Heart left ventricle (tissue), 13 donors: ENCODE measurements around the gene NTRK1.

Experiments
- POLR2A ChIP-seq, 2 donors: fragments of 450-650 bp; IDR thresholded peaks; one replicate each; pipeline ENCODE4 v1.6.1; 2017; ENCODE audit warnings: antibody characterized with exemption in 2 of 2, mild to moderate bottlenecking in 2 of 2, moderate library complexity in 2 of 2
- TF ChIP-seq, protein P1 (sequence below), 12 donors: fragments of 200-600 bp; sonication (generic) in 4 of 12; IDR thresholded peaks; one replicate each; pipeline versions ENCODE4 v1.5.0 to v1.8.0; 2018 to 2022; ENCODE audit warnings: antibody characterized with exemption in 12 of 12, mild to moderate bottlenecking in 5 of 12
- donor health status: ischemic (EF 13 %, LVEDD 7.1; RV severe dilation, severe dysfunction).
- donor health status: DM: no; HTN: yes; CAD: no.
- donor health status: DM: no; HTN: no; CAD: no.
- donor health status: ischemic (EF 25% LVEDD 6.9; RV normal size, moderate dysfunction).
- donor health status: ischemic (EF 25% LVEDD 5.7; RV mildly dilated, moderate dysfunction).
- donor health status: ischemic (EF 35%, LVEDD 5.7; RV mildly dilated, moderate dysfunction).
- donor health status: nonischemic (EF 11% LVEDD 7.7; RV severe dilation, severe dysfunction).
- donor health status: DM: yes; HTN: yes; CAD: no.
- donor health status: PGD.
- donor health status: ischemic (EF 29% LVEDD 5.4; RV normal size, mild dysfunction).
- donor health status: nonischemic (EF 23%, LVEDD 6.1; RV moderate dilation, normal function).

DNA sequence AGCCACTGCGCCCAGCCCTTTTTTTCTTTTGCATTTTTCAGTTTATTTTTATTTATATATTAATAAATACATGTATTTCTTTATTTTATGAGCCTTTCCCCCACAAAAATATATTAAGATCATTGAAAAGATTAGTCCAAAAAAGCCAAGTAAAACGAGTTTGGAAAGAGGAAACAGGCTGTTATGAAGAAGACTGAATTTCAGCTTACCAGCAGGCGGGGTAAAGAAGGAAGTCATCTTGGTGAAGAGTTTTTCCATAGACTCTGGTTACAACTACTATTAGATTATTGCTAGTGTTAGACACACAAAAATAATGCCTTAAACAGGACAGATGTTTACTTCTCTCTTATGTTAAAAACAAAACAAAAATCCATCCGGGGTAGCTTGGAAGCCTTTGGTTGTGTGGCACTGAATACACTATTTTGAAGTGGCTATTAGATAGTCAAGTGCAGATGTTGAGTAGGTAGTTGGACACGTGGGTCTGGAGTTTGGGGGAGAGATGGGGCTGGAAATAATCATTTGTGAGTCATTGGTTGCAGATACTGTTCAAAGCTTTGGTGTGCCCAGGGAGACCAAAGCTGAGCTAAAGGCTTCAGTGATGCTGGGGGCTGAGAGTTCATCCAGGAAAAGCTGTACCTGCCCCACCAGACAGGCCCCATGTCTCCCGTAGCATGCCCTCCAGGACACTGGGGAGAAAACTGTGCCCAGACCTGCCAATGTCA, 51.1 kb downstream of the NTRK1 start:
- TF ChIP-seq, protein P1, sequence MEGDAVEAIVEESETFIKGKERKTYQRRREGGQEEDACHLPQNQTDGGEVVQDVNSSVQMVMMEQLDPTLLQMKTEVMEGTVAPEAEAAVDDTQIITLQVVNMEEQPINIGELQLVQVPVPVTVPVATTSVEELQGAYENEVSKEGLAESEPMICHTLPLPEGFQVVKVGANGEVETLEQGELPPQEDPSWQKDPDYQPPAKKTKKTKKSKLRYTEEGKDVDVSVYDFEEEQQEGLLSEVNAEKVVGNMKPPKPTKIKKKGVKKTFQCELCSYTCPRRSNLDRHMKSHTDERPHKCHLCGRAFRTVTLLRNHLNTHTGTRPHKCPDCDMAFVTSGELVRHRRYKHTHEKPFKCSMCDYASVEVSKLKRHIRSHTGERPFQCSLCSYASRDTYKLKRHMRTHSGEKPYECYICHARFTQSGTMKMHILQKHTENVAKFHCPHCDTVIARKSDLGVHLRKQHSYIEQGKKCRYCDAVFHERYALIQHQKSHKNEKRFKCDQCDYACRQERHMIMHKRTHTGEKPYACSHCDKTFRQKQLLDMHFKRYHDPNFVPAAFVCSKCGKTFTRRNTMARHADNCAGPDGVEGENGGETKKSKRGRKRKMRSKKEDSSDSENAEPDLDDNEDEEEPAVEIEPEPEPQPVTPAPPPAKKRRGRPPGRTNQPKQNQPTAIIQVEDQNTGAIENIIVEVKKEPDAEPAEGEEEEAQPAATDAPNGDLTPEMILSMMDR (IDR thresholded peaks at IDR 0.05): no peak
- TF ChIP-seq POLR2A (IDR thresholded peaks at IDR 0.05): no peak
